AG09319 (cell line): ENCODE data around the gene PCSK6.

Experiments
- DNase-seq: peaks from one replicate; pipeline ENCODE4 v3.0.0-alpha.2; 2010; ENCODE audit warnings: low read depth; ENCODE audit errors: extremely low read depth
- TF ChIP-seq, protein P1 (sequence below): IDR thresholded peaks from 2 replicates; pipeline ENCODE4 v1.5.1; 2011; ENCODE audit warnings: low read depth, mild to moderate bottlenecking, inconsistent platforms, low read length, moderate library complexity

Gene PCSK6

DNA sequence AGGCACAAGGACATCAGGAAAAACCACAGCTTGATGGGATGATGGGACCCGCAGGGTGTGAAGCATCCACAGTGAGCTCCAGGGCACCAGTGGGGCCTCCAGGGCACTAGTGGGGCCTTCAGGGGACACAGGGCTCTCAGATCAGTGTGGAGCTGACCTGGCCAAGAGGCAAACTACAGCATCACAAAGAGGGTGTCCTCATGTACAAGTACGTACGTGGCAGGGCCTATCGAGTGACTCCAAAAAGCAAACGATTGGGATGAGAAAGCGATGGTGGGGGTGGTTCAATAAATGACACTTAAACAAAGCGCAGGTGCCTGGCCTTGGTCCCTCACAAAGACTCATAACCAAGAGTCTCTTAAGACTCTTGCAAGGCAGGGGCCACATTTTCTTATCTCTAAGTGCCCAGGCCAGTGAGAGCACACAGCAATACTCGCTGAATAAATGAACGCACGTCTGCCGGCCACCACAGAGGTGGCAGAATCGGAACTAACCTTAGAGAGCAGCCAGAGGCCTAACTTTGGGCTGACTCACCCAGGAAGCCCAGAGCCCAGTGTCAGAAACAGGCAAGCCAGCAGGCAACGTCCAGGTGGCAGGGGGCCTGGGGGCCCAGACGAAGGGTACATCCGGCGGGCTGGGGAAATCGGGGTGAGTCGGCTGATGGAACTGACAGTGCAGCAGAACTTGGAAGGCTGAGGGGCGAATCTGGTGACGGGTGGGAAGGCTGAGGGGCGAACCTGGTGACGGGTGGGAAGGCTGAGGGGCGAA lies 8.7 kb downstream of the PCSK6 start:
- DNase-seq: no peak

GRCh38 chr15:101479851-101480612 lies 9.5 kb downstream of the PCSK6 start:
- TF ChIP-seq, protein P1, sequence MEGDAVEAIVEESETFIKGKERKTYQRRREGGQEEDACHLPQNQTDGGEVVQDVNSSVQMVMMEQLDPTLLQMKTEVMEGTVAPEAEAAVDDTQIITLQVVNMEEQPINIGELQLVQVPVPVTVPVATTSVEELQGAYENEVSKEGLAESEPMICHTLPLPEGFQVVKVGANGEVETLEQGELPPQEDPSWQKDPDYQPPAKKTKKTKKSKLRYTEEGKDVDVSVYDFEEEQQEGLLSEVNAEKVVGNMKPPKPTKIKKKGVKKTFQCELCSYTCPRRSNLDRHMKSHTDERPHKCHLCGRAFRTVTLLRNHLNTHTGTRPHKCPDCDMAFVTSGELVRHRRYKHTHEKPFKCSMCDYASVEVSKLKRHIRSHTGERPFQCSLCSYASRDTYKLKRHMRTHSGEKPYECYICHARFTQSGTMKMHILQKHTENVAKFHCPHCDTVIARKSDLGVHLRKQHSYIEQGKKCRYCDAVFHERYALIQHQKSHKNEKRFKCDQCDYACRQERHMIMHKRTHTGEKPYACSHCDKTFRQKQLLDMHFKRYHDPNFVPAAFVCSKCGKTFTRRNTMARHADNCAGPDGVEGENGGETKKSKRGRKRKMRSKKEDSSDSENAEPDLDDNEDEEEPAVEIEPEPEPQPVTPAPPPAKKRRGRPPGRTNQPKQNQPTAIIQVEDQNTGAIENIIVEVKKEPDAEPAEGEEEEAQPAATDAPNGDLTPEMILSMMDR: no peak

More for the DNA sequence above, 8.7 kb downstream of the PCSK6 start:
- TF ChIP-seq, protein P1: no peak

GRCh38 chr15:101479342-101479845 lies 10.1 kb downstream of the PCSK6 start:
- no peak for DNase-seq
- TF ChIP-seq, protein P1: no peak

More at GRCh38 chr15:101479851-101480612, 9.5 kb downstream of the PCSK6 start:
- no peak for DNase-seq

DNA sequence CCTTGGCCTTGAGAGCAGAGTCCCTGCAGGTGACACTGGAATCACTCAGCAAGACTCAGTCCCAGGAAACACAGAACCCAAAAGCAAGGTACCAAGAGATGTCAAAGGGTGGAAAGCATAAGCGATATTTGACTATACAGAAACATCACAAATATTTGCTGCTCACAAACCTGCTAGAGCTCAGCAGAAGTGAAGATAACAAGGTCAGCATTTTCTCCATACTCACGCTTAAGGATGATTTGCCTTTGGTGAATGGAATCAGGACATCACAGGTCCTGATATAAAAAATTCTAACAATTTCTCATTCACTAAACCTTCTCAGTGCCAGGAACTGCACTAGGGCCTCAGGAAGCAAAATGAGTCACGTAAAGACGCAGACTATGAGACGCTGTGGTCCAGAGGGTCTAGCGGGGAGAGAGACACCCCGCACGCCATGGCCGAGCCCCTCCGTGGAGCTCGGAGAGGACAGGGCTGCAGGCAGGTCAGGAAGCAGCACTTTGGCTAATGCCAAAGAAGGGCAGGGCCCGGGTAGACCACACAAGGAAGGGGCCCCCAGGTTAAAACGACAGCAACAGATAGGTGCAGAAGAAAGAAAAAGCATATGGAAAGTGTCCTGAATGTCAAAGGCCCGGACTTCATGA lies 10.7 kb downstream of the PCSK6 start:
- TF ChIP-seq, protein P1: no peak
- DNase-seq: no peak

- TF ChIP-seq, protein P1: no peak
- DNase-seq: no peak
Observed at GRCh38 chr15:101477851-101478362, 11.6 kb downstream of the PCSK6 start.

DNA sequence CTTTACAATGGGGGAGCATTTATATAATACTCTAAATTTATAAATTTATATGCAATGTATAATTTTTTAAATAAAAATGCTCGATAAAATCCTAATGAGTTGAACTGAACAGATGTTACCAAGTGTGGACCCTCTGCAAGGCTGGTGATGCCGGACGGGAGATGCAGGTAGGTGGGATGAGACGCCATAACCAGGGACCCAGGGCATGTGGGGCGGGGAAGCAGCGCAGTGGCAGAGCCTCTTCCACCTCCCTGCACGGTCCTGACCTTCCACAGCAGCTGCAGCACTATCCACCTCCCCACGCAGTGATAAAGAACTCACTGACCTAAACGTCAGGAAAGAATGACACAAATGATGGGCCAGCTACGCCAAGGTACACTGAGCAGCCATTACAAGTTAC lies 12.8 kb downstream of the PCSK6 start:
- no peak for DNase-seq
- TF ChIP-seq, protein P1: no peak

- TF ChIP-seq, protein P1: no peak
- no peak for DNase-seq
Observed at GRCh38 chr15:101474983-101475382, 14.5 kb downstream of the PCSK6 start.
